ENCODE data around the gene MTMR1. TPM values are rescaled to one million over a fixed set of nuclear protein-coding genes. Genes with fewer than 3 reads are reported as not detected.

Gene MTMR1
- total RNA-seq = 44.6 TPM

GRCh38 chrX:150692831-150693724 lies at the start of gene MTMR1:
Gene MTMR1, plus strand, starts transcription at chrX:150693396. Its CDS starts 135 bp downstream, at chrX:150693531.
- Histone ChIP-seq H3K9me3 (ENCODE audit: low read depth, low read length) (no peaks in the 10 kb centered on the region), H3K4me1 (ENCODE audit: insufficient read depth, low read length) (peaks cover 68% of the 10 kb centered on the region), H3K4me3 (ENCODE audit: low read length) (peak within 1 kb of the TSS; percentile 60), H3K27me3 (ENCODE audit: insufficient read depth, low read length) (no peaks in the 10 kb centered on the region)

GRCh38 chrX:150643958-150644357 lies 49.2 kb upstream of the MTMR1 start:
- Histone ChIP-seq H3K4me3 (ENCODE audit: low read length) (no peak overlapping the region), H3K27me3 (ENCODE audit: insufficient read depth, low read length) (no peaks in the 10 kb centered on the region), H3K4me1 (ENCODE audit: insufficient read depth, low read length) (no peaks in the 10 kb centered on the region), H3K9me3 (ENCODE audit: low read depth, low read length) (no peaks in the 10 kb centered on the region)

GRCh38 chrX:150644422-150644821 lies 48.8 kb upstream of the MTMR1 start:
- Histone ChIP-seq H3K4me3 (ENCODE audit: low read length) (no peak overlapping the region), H3K9me3 (ENCODE audit: low read depth, low read length) (no peaks in the 10 kb centered on the region), H3K27me3 (ENCODE audit: insufficient read depth, low read length) (no peaks in the 10 kb centered on the region), H3K4me1 (ENCODE audit: insufficient read depth, low read length) (no peaks in the 10 kb centered on the region)

GRCh38 chrX:150647331-150647730 lies 45.9 kb upstream of the MTMR1 start:
- no peak overlapping the region for H3K4me3 ChIP-seq (ENCODE audit: low read length)

GRCh38 chrX:150648296-150648940 lies 44.8 kb upstream of the MTMR1 start:
- no peak overlapping the region for H3K4me3 ChIP-seq (ENCODE audit: low read length)
- H3K4me1 ChIP-seq (ENCODE audit: insufficient read depth, low read length) = no peaks in the 10 kb centered on the region
- H3K9me3 ChIP-seq (ENCODE audit: low read depth, low read length) = no peaks in the 10 kb centered on the region
- H3K27me3 ChIP-seq (ENCODE audit: insufficient read depth, low read length) = no peaks in the 10 kb centered on the region

More at GRCh38 chrX:150647331-150647730, 45.9 kb upstream of the MTMR1 start:
- Histone ChIP-seq H3K4me1 (ENCODE audit: insufficient read depth, low read length) (no peaks in the 10 kb centered on the region), H3K9me3 (ENCODE audit: low read depth, low read length) (no peaks in the 10 kb centered on the region), H3K27me3 (ENCODE audit: insufficient read depth, low read length) (no peaks in the 10 kb centered on the region)

GRCh38 chrX:150649096-150649870 lies 43.9 kb upstream of the MTMR1 start:
- Histone ChIP-seq H3K4me3 (ENCODE audit: low read length) (no peak overlapping the region), H3K9me3 (ENCODE audit: low read depth, low read length) (no peaks in the 10 kb centered on the region), H3K4me1 (ENCODE audit: insufficient read depth, low read length) (no peaks in the 10 kb centered on the region), H3K27me3 (ENCODE audit: insufficient read depth, low read length) (no peaks in the 10 kb centered on the region)

- H3K4me3 ChIP-seq (ENCODE audit: low read length) = no peak overlapping the region
- H3K27me3 ChIP-seq (ENCODE audit: insufficient read depth, low read length) = no peaks in the 10 kb centered on the region
- no peaks in the 10 kb centered on the region for H3K9me3 ChIP-seq (ENCODE audit: low read depth, low read length)
- no peaks in the 10 kb centered on the region for H3K4me1 ChIP-seq (ENCODE audit: insufficient read depth, low read length)
Measured at GRCh38 chrX:150651906-150652305, 41.3 kb upstream of the MTMR1 start.

GRCh38 chrX:150655788-150656187 lies 37.4 kb upstream of the MTMR1 start:
- Histone ChIP-seq H3K27me3 (ENCODE audit: insufficient read depth, low read length) (no peaks in the 10 kb centered on the region), H3K9me3 (ENCODE audit: low read depth, low read length) (no peaks in the 10 kb centered on the region), H3K4me3 (ENCODE audit: low read length) (no peak overlapping the region), H3K4me1 (ENCODE audit: insufficient read depth, low read length) (no peaks in the 10 kb centered on the region)

- Histone ChIP-seq H3K27me3 (ENCODE audit: insufficient read depth, low read length) (no peaks in the 10 kb centered on the region), H3K9me3 (ENCODE audit: low read depth, low read length) (no peaks in the 10 kb centered on the region), H3K4me1 (ENCODE audit: insufficient read depth, low read length) (no peaks in the 10 kb centered on the region), H3K4me3 (ENCODE audit: low read length) (no peak overlapping the region)
Measured at GRCh38 chrX:150663073-150663472, 30.1 kb upstream of the MTMR1 start.

- no peaks in the 10 kb centered on the region for H3K4me1 ChIP-seq (ENCODE audit: insufficient read depth, low read length)
- H3K9me3 ChIP-seq (ENCODE audit: low read depth, low read length) = no peaks in the 10 kb centered on the region
- no peak overlapping the region for H3K4me3 ChIP-seq (ENCODE audit: low read length)
- no peaks in the 10 kb centered on the region for H3K27me3 ChIP-seq (ENCODE audit: insufficient read depth, low read length)
Measured at GRCh38 chrX:150664290-150664689, 28.9 kb upstream of the MTMR1 start.

- no peaks in the 10 kb centered on the region for H3K27me3 ChIP-seq (ENCODE audit: insufficient read depth, low read length)
- H3K4me1 ChIP-seq (ENCODE audit: insufficient read depth, low read length) = no peaks in the 10 kb centered on the region
- H3K4me3 ChIP-seq (ENCODE audit: low read length) = no peak overlapping the region
- H3K9me3 ChIP-seq (ENCODE audit: low read depth, low read length) = no peaks in the 10 kb centered on the region
Measured at GRCh38 chrX:150676221-150676620, 17.0 kb upstream of the MTMR1 start.

GRCh38 chrX:150680974-150681373 lies 12.2 kb upstream of the MTMR1 start:
- no peak overlapping the region for H3K4me3 ChIP-seq (ENCODE audit: low read length)
- H3K9me3 ChIP-seq (ENCODE audit: low read depth, low read length) = no peaks in the 10 kb centered on the region
- no peaks in the 10 kb centered on the region for H3K27me3 ChIP-seq (ENCODE audit: insufficient read depth, low read length)
- no peaks in the 10 kb centered on the region for H3K4me1 ChIP-seq (ENCODE audit: insufficient read depth, low read length)

- H3K4me1 ChIP-seq (ENCODE audit: insufficient read depth, low read length) = peaks cover 10% of the 10 kb centered on the region
Measured at GRCh38 chrX:150683112-150683511, 10.1 kb upstream of the MTMR1 start.

GRCh38 chrX:150683536-150684146 lies 9.6 kb upstream of the MTMR1 start:
- peaks cover 11% of the 10 kb centered on the region for H3K4me1 ChIP-seq (ENCODE audit: insufficient read depth, low read length)
- H3K4me3 ChIP-seq (ENCODE audit: low read length) = no peak overlapping the region
- no peaks in the 10 kb centered on the region for H3K27me3 ChIP-seq (ENCODE audit: insufficient read depth, low read length)
- no peaks in the 10 kb centered on the region for H3K9me3 ChIP-seq (ENCODE audit: low read depth, low read length)

More at GRCh38 chrX:150683112-150683511, 10.1 kb upstream of the MTMR1 start:
- H3K4me3 ChIP-seq (ENCODE audit: low read length) = no peak overlapping the region
- no peaks in the 10 kb centered on the region for H3K9me3 ChIP-seq (ENCODE audit: low read depth, low read length)
- no peaks in the 10 kb centered on the region for H3K27me3 ChIP-seq (ENCODE audit: insufficient read depth, low read length)

Measured in mononuclear cell (primary cell).